NOMO-1 (cell line): ENCODE data around the gene GSTM3.

ENCODE experiments used
- DNase-seq, 2 experiments: peaks; one replicate each; lab custom pipeline; 2025; ENCODE audit not compliant: unreplicated experiment in 2 of 2; lab: John Stamatoyannopoulos, UW

Gene GSTM3

DNA sequence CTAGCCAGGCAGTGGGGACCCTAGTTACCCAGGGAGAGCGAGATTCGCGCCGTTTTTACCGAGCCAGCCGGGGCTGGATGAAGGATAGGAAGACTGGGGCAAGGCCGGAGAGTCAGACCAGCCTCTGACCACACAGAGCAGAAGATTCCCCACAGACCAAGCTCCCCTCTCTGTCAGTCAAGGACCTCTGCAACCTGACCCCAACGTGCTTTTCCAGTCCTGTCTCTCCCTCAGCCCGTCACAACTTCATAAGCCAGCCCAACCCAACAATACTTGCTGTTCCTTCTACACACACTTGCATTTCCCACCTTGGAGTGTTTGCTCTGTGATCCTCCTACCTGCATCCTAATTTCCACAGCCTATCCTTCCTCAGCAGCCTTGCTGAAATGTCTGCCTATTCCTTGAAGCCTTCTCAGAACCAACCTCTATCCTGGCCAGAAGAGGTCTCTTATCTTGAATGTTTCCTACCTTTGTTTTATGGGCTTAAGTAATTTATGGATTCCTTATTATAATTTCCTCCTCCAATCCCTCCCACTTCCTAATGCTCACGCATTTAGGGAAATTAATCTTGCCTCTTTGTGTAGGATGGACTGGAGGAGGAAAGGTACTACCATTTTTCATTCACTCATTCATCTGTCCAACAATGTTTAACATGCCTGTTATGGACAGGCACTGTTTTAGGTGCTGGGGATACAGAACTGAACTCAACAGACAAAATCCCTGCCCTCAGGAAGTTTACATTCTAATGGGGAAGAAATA is at the start of gene GSTM3:
TSS of gene GSTM3 (minus strand) at position 424 of the 759 bp plus-strand sequence. CDS start 751 bp downstream, outside the sequence.
- no peak for DNase-seq

DNA sequence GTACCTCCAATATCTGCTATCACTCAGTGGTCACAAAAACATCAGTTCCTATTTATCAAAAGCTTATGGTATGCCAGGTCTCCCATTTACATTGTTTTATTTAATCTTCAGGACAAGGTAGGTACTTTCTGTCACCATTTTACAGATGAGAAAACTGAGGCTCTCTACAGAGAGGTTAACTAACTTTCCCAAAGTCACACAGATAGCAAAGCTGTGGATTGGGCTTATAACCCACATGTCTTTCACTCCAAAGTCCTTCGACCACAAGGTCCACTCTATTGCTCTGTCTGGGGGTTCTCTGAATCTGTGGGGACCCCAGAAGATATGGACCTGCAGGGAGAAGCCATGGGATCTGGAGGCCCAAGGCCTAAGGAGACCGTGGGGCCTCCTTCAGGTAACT is 49.5 kb upstream of the GSTM3 start:
- DNase-seq, result no peak

DNA sequence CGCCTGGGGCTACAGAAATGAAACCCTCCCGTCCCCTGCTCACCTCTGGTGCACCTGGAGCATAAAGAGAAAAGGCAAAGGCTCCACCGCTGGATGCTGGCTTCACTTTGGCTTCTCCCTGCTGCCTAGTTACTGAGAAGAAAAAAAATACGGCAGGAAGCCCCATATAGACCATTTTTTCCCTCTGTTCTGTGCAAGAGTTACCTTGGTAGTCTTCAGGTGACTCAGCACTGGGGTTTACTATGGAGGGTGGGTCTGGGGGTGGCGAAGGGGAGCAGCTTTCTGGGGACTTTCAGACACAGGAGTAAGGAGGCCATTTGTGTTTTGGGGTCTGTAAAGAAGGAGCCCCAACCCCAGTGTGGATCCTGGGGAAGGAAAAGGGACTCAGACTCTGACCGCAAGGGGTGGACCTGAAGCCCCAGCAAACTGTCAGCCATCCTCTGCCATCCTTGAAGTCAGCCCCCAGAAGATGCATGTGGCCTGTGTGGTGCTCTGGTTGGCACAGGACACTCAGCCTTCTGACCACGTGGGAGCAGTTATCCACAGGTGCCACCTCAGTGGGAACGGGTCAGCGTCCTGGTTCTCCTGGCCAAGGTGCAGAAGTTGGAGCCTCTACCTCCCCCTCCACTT is 48.8 kb upstream of the GSTM3 start:
- no peak for DNase-seq

DNA sequence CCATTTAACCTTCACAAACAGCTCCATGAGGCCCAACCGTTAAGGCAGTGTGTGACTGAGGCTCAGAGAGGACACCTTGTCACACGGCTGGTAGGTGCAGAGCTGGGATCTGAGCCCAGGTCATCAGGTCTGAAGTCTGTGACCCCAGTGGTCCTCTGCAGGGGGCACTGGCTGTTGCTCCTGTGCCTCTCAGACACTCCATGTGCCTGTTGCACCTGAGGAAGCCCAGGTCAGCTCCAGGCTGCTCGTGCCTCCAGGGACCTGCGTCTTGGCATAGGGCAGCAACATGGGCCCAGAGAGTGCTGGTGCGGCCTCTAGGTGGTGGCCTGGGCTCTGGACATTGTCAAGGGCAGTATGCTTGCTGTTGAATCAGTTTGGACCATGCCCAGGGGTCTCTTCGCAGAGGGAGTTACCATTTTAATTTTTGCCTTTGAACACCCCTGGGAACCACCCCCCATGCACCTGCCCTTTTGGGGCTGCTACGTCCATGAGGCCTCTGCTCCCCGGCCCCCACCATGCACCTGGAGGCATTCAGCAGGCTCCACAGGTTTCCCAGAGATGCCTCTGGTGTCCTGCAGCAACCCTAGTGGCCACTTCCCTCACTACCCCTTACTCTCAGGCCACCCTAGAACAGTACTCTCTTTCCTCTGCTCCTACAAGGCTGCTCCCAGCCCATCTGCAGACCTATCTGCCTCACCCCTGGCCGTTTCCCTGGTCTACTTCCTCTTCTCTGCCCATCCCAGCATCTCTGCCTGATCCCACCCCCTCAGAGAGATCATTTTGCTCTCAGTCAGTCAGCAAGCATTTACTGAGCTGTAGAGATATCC is 48.1 kb upstream of the GSTM3 start:
- DNase-seq, result peak; percentile 55 to 68

DNA sequence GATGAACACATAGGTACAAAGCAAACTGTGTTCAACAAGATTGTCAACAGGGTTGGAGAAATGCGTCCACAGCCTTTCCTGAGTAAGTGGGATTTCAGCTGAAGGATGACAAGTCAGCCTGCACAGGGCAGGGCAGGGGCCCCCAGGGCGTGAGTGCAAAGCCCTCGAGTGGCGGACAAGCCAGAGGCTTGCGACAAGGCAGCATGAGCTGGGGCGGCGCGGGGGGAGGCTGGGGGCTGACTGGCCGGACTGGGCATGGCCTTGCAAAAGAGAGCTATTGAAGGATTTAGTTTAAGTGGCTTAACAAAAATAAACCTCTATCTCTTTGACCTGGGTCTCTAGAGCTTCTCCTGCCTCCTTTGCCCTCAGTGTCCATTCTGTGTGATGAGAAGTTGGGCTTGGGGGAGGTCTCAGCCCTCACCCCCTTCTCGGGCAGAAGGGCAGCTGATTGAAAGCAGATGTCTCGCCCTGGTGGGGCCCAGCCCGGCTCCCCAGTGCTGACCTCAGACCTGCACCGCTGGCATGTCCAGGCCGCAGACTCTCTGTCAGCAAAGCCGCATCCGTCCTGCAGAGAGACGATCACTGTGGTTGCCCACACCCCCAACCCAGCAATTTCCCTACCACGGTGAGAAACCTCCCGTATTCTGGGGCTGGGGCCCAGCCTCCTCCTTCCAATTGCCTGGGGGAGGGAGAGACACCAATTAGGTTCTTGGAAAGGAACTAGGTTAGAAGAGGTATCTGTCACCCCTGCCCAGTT is 47.2 kb upstream of the GSTM3 start:
- DNase-seq, result no peak

DNA sequence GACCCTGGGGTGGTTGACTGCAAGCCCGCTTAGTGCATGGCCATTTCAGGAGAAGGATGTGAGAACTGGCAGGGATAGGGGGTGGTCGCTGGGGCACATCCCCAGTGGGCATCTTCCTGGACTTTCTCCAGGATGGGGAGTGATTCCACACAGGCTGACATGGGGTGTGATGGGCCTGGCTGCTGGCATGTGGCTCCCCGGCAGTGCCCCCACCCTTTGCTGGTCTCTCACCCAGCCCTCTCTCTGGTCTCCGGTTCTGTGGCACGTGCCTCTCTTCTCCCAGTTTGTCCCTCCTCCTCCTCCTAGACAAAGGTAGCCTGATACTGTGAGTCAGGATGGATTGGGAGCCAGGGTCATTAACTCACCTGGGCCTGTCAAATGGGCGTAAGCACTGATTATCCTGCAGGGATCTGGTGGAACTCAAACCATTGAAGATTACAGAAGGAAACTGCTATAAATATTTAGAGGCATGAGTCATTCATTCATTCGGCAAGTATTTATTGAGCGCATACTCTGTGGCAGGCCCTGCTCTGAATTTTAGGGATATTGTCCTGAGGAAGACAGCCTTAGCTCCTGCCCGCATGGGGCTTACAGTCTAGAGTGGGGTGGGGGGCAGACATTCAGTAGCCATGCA is 46.5 kb upstream of the GSTM3 start:
- DNase-seq, result no peak

DNA sequence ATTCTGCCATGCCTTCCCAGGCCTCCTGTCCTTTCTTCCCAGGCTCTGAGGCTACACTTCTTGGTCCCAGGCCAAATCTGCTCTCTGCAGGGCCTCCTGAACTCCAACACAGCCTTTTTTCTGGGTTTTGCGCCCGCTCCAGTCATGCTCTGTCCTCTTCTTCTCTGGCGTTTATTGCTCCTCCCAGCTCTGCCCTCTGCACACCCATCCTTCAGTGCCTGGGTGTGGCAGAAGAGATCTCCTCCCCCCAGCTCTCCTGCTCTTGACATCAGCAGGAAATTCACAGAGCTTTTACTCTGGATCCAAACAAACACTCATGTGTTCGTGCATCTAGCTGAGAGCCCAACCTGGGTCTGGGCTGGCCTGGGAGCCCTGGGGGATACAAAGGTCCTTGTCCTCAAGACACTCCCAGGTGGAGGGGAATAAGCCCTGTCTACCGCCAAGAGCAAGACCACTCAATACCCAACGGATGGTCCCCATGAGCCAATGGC is 45.7 kb upstream of the GSTM3 start:
- DNase-seq, result no peak

DNA sequence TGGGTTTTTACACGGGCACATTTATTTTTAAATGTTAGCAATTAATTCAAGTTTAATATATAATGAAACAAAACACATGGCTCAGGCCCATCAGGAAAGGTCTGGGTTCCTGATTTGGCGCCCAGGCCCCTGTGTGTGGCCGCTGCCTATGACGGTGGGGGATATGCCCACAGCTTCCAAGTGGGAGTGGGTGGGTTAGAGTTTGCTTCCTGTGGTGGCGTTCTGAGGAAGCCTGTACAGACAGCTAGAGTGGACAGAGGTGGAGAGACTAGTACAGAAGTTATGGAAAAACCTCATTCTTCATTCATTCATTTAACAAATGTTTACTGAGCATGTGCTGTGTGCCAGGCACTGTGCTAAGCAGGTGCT is 45.3 kb upstream of the GSTM3 start:
- DNase-seq, result no peak

DNA sequence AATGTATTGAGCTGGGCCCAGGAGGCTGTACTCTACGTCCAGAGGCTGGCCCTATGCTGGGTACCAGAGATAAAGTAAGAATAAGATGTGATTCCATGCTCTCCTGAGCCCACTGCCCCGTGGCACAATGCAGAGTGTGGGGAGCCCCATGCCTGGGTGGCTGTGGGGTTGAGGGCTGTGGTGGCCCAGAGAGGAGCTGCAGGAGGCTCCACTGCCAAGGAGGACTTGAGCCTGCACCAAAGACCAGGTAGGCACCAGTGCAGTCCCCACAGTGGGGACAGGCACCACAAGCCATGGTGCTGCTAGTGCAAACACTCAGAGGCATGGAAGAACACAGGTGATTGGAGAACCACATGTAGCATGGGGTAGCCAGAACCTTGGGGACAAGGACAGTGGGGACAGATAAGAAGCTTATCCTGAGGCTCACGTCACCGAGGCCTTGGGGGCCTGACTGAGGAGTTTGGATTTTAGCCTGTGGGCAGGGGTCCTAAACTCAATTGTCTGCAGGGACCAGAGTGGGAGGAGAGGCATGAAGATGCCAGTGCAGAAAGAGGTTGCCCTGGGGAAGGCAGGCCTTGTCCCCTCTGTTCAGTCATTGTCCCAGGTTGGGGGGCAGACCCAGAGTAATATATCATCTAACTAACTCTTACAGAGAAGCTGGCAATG is 44.7 kb upstream of the GSTM3 start:
- no peak for DNase-seq

DNA sequence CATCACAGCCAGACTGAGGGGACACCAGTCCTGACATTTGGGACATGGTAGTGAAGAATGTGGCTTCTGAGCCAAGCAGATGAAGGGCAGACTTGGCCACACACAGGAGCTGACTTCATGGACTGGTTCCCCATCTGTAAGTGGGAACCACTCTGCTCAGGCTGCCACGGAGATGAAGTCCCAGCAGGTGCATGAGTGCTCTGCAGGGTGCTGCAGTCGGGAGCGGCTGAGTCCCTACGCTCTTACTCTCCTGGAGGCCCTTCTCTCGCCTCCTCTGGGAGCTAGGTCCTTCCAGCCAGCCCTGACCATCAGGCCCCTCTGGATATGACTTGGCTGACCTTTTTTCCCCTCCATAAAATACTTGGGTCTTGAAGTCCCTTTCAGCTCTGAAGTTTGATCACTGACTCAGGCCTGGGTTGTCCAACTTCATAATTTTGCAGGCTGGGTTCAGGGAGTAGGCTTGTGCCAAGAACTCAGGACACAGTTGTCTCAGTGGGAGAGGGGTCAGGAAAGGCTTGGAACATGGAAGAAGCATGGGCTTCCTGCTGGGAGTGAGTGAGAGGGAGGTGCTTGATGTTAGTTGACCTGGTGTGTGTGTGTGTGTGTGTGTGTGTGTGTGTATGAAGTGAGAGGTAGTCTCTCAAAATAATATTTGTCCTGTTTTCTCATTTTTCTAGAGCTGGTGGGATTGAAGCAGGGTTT is 43.9 kb upstream of the GSTM3 start:
- DNase-seq, result no peak

DNA sequence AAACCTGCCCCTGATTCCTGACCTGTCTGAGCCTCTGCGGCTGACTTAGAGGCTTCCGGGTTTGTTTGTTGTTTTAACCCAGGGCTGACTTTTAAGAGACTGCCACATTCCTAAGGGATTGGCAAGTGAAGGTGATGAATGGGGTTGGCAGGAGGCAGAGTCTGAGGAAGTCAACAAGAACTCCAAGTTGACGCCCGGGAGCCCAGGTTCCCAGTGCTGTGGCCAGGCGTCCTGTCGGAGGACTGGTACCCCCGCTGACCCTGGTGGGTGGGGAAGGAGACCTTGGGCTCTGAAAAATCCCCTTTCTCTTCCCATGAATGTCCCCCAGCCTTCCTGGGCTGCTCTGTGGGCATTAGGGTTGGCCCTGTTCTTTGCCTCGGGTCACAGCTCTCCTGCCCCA is 42.6 kb upstream of the GSTM3 start:
- no peak for DNase-seq

DNA sequence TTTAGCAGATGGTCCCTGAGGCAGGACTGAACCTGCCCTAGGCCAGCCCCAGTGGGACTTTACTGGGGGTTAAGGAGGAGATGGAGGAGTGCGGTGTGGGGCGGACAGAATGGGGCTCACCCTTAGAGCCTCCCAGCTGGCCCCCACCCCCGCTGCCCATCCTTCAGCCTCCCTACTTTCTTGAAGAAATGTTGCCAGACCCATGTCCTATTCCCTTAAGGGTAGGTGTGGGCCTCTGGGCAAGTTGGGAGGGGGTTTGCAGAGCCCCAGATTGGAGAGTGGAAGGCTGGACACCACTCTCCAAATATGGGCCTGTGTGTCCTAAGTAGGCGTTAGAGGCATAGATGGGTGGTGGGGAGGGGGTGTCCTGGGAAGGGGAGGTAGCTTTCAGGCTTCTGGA is 42.1 kb upstream of the GSTM3 start:
- DNase-seq, result no peak

DNA sequence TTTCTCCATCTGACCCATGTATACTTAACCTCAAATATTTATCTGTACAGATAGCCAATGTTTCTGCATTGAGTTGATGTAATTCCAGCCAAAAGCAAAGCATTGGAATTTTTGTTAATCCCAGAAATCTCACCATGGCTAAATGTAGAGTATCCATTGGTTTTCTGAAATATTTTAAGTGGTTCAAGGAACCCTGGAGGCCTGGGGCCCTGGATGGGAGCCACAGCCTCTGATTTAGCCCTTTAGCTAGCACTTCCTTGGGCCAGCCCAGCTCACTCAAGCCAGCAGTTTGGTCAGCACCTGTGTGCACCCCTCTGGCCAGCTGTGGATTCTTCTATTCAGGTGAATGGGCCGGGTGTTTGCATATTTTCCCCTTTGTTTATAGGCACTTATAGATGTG is 41.7 kb upstream of the GSTM3 start:
- no peak for DNase-seq

DNA sequence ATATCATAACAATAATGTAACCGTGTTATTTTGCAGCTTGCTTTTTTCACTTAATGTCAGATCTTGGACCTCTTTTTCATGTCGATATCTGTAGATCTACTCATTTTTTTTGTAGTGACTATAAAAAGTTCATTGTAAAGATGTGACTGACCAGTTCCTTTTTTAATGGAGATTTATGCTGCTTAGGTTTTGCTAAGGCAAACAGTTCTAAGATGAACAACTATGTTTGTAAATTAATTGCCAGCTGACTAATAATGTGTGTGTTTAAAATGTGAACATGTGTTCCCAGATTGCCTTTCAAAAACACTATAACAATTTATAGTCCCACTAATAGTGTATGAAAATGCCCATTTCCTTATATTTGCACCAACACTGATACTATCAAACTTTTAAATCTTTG is 41.0 kb upstream of the GSTM3 start:
- DNase-seq, result no peak

DNA sequence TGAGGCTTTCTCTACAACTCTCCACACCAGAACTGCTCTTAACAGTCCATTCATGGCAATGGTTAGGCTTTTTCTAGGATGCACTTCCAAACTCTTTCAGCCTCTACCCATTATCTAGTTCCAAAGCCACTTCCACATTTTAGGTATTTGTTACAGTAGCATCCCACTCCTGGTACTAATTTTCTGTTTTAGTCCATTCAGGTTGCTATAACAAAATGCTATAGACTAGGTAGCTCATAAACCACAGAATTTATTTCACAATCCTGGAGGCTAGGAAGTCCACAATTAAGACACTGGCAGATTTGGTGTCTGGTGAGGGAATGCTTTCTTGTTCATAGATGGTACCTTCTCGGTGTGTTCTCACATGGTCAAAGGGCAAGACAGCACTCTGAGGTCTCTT is 40.1 kb upstream of the GSTM3 start:
- DNase-seq, result no peak

DNA sequence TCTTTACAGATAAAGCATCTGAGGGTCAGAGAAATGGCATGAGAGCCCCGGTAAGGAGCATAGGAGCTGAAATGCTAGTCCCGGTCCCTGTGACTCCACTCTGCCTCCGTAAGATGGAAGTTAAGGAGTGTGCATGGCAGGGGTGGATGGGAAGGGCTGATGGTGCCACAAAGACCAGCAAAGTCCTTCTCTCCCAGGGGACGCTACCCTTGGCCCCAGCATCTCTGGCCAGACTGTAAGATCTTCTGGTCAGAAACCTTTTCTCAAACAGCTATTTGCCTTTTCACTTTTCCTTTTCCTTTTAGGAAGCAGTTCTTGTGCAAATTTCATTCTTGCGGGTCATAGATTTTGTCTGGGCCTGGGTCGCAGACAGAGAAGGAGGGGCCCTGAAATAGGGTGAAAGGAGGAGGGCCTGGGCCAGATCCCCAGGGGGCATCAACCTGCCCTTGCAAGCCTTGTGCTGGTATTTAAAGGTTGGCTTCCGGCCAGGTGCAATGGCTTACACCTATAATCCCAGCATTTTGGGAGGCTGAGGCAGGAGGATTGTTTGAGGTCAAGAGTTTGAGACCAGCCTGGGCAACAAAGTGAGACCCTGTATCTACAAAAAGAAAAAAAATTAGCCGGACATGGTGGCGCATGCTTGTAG is 37.3 kb upstream of the GSTM3 start:
- DNase-seq, result no peak

DNA sequence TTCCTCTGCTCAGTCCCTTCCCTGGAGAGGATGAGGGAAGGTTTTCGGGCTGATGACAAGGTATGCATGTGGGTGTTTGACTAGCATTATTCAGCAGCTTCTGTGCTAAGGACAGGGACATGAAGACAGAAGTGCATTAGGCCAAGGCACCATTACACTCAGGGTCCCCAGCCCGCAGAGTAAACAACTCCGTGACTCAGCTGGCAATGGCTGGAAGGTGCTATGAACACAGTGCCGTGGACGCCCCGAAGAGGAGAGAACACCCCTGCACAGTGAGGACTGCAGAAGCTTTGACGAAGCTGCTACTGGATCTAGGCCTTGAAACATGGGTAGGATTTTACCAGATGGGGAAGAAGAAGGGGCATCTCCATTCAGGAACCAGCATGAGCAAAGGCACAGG is 36.6 kb upstream of the GSTM3 start:
- no peak for DNase-seq

DNA sequence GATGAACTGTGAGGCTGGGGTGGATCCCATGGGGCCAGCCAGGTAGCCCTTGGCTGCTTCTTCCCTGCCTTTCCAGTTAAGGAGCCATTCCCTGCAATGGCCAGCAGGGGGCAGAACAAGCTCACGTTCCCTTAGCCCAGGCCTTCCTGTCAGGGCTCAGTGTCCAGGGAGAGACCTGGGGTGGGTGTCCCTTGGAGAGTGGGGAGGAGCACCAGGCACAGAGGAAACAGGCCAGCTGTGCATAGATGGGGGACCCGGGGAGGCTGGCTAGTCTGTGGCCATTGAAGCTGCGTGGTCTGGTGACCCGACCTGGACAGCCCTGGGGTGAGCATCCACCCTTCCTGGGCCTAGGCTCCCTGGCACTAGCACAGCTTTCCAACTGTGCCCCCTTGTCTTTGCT is 36.1 kb upstream of the GSTM3 start:
- peak; percentile 55 to 66 for DNase-seq
